PC-9 (cell line): ENCODE data around the gene SUGP2. TPM values are rescaled to one million over a fixed set of nuclear protein-coding genes. Genes with fewer than 3 reads are reported as not detected.

ENCODE experiments used
- BruUV-seq: library from RNA; stranded (reverse); fragments of 400-500 nt; replicated peaks from 2 replicates; lab custom pipeline; 2021; lab: Mats Ljungman, UMichigan
- CTCF ChIA-PET: fragments of 300-600 bp; sonication (Branson Sonifier 250); formaldehyde crosslinking; loops from one replicate; lab custom pipeline; 2022; ENCODE audit warnings: antibody characterized with exemption; lab: Charles Lee
- POLR2A ChIA-PET: fragments of 300-600 bp; sonication (Branson Sonifier 250); formaldehyde crosslinking; loops from one replicate; lab custom pipeline; 2022; ENCODE audit warnings: antibody characterized with exemption; ENCODE audit not compliant: unreplicated experiment; lab: Charles Lee
- DNase-seq, 2 experiments: peaks; one replicate each; pipeline versions ENCODE4 v3.0.0 to v3.0.0-alpha.2; 2015 to 2022; ENCODE audit warnings: mixed read lengths in 1 of 2
- H2AFZ ChIP-seq: fragments of 200-600 bp; sonication (generic); 2 replicates; pipeline ENCODE4 v1.8.1; 2017; ENCODE audit warnings: antibody characterized with exemption
- H3F3A ChIP-seq: fragments of 200-600 bp; sonication (generic); 2 replicates; pipeline ENCODE4 v1.8.1; 2017; ENCODE audit warnings: antibody characterized with exemption, mild to moderate bottlenecking, low read depth; ENCODE audit not compliant: insufficient read depth
- H3K27ac ChIP-seq: fragments of 200-600 bp; sonication (generic); 2 replicates; pipeline ENCODE4 v1.6.1; 2016; ENCODE audit warnings: mixed run types
- H3K27me3 ChIP-seq: fragments of 200-600 bp; sonication (generic); 2 replicates; pipeline ENCODE4 v1.6.1; 2016; ENCODE audit warnings: low read depth, mixed run types; ENCODE audit not compliant: insufficient read depth
- H3K36me3 ChIP-seq: fragments of 200-600 bp; sonication (generic); 2 replicates; pipeline ENCODE4 v1.6.1; 2016; ENCODE audit warnings: low read depth, mixed run types
- H3K4me1 ChIP-seq: fragments of 200-600 bp; sonication (generic); replicated peaks from 2 replicates; pipeline ENCODE4 v1.6.1; 2016; ENCODE audit warnings: mixed run types; ENCODE audit not compliant: insufficient read depth
- H3K4me2 ChIP-seq: fragments of 200-600 bp; sonication (generic); 2 replicates; pipeline ENCODE4 v1.6.1; 2017; ENCODE audit warnings: mixed run types
- H3K4me3 ChIP-seq: fragments of 200-600 bp; sonication (generic); 2 replicates; pipeline ENCODE4 v1.6.1; 2016; ENCODE audit warnings: mixed run types
- H3K79me2 ChIP-seq: fragments of 200-600 bp; sonication (generic); 2 replicates; pipeline ENCODE4 v1.6.1; 2017; ENCODE audit warnings: low read depth, mixed run types
- H3K9me2 ChIP-seq: fragments of 200-600 bp; sonication (generic); 2 replicates; pipeline ENCODE4 v1.8.1; 2017; ENCODE audit warnings: mild to moderate bottlenecking; ENCODE audit not compliant: insufficient read depth
- H3K9me3 ChIP-seq: fragments of 200-600 bp; sonication (generic); 2 replicates; pipeline ENCODE4 v1.8.1; 2016; ENCODE audit warnings: low read depth; ENCODE audit not compliant: insufficient read depth
- H4K20me1 ChIP-seq: fragments of 200-600 bp; sonication (generic); 2 replicates; pipeline ENCODE4 v1.8.1; 2017; ENCODE audit not compliant: insufficient read depth
- CTCF ChIP-seq: fragments of 200-600 bp; sonication (generic); conservative IDR thresholded peaks from 2 replicates; pipeline ENCODE4 v1.6.1; 2017; ENCODE audit warnings: mixed run types, antibody characterized with exemption, mild to moderate bottlenecking, moderate library complexity
- EZH2 ChIP-seq: fragments of 200-600 bp; sonication (generic); IDR thresholded peaks from 2 replicates; pipeline ENCODE4 v1.8.0; 2017; ENCODE audit warnings: antibody characterized with exemption, low read depth
- intact Hi-C: fragments of 100-400 bp; cut with micrococcal nuclease; formaldehyde crosslinking; loops from one replicate; pipeline ENCODE4 v1.10.0; 2022; ENCODE audit not compliant: unreplicated experiment
- total RNA-seq: library from RNA; stranded (reverse); gene quantifications from 2 replicates; pipeline ENCODE4 v1.2.3, GENCODE V29; 2021

Gene SUGP2
- total RNA-seq, 1 experiment from 2014 or later: 73.1 TPM

GRCh38 chr19:19009951-19010350 lies 23.4 kb downstream of the SUGP2 start:
- peaks cover 15% of the 10 kb centered on the region for H4K20me1 ChIP-seq
- H3K79me2 ChIP-seq: no peaks in the 10 kb centered on the region
- no peaks in the 10 kb centered on the region for H3K4me1 ChIP-seq
- no peak overlapping the region for H3K4me3 ChIP-seq
- H3F3A ChIP-seq: peaks cover 15% of the 10 kb centered on the region; the same call in 1 of the 2 replicates
- intact Hi-C loops: no loop called here
- no peak overlapping the region for H3K27ac ChIP-seq
- H3K27me3 ChIP-seq: no peaks in the 10 kb centered on the region
- no peak overlapping the region for H2AFZ ChIP-seq
- no peak for TF ChIP-seq CTCF
- no peak for TF ChIP-seq EZH2
- no peak overlapping the region for H3K4me2 ChIP-seq
- peaks cover 26% of the 10 kb centered on the region; the same call in 1 of the 2 replicates for H3K36me3 ChIP-seq
- no TSS peak for BruUV-seq
- H3K9me2 ChIP-seq: no peaks in the 10 kb centered on the region
- H3K9me3 ChIP-seq: no peaks in the 10 kb centered on the region
- POLR2A ChIA-PET: no interaction called here
- no peak for DNase-seq
- CTCF ChIA-PET: no interaction called here

- ChIA-PET POLR2A (no interaction called here), CTCF (no interaction called here)
- no peak for DNase-seq
- intact Hi-C loops: no loop called here
- no peaks in the 10 kb centered on the region for H3K9me2 ChIP-seq
- H3K4me2 ChIP-seq: no peak overlapping the region
- H4K20me1 ChIP-seq: peaks cover 11% of the 10 kb centered on the region
- H3K9me3 ChIP-seq: no peaks in the 10 kb centered on the region
- H3K27me3 ChIP-seq: no peaks in the 10 kb centered on the region
- BruUV-seq: no TSS peak
- peaks cover 36% of the 10 kb centered on the region for H3K36me3 ChIP-seq
- no peak overlapping the region for H3K27ac ChIP-seq
- H3K79me2 ChIP-seq: no peaks in the 10 kb centered on the region
- TF ChIP-seq CTCF (no peak), EZH2 (no peak)
- H3F3A ChIP-seq: peaks cover 19% of the 10 kb centered on the region
- H3K4me1 ChIP-seq: no peaks in the 10 kb centered on the region
- no peak overlapping the region for H3K4me3 ChIP-seq
- no peak overlapping the region for H2AFZ ChIP-seq
Measured at GRCh38 chr19:19006213-19006612, 27.1 kb downstream of the SUGP2 start.

GRCh38 chr19:19004144-19004543 lies 29.2 kb downstream of the SUGP2 start:
- peaks cover 14% of the 10 kb centered on the region; the same call in 1 of the 2 replicates for H3F3A ChIP-seq
- no peaks in the 10 kb centered on the region for H3K27me3 ChIP-seq
- H3K4me3 ChIP-seq: no peak overlapping the region
- H3K9me3 ChIP-seq: no peaks in the 10 kb centered on the region
- intact Hi-C loops: no loop called here
- no peaks in the 10 kb centered on the region for H3K79me2 ChIP-seq
- no peak overlapping the region for H3K27ac ChIP-seq
- DNase-seq: no peak
- no peak for TF ChIP-seq EZH2
- no peak for TF ChIP-seq CTCF
- H3K36me3 ChIP-seq: peaks cover 36% of the 10 kb centered on the region
- POLR2A ChIA-PET: no interaction called here
- no peak overlapping the region for H2AFZ ChIP-seq
- peaks cover 3% of the 10 kb centered on the region; the same call in 1 of the 2 replicates for H3K4me1 ChIP-seq
- H3K4me2 ChIP-seq: no peak overlapping the region
- CTCF ChIA-PET: no interaction called here
- BruUV-seq: no TSS peak
- H3K9me2 ChIP-seq: no peaks in the 10 kb centered on the region
- peaks cover 20% of the 10 kb centered on the region for H4K20me1 ChIP-seq
